Mucosa of descending colon (tissue), 3 donors: Measurements from ENCODE around the gene UGT1A3. TPM values are rescaled to one million over a fixed set of nuclear protein-coding genes. Genes with fewer than 3 reads are reported as not detected.

Experiments used
- ATAC-seq: fragments of 200-7000 bp; cut with Tn5 transposase; one replicate; pipeline ENCODE4 v1.9.1; 2020; ENCODE audit warnings: mild to moderate bottlenecking, moderate library complexity
- DNase-seq, 3 donors: peaks; one replicate each; pipeline ENCODE4 v3.0.0-alpha.2; 2020
- H3K36me3 ChIP-seq: fragments of 200-600 bp; one replicate; pipeline ENCODE4 v1.8.0; 2021; ENCODE audit warnings: low read depth, mild to moderate bottlenecking
- H3K4me1 ChIP-seq: fragments of 200-600 bp; one replicate; pipeline ENCODE4 v1.8.0; 2021; ENCODE audit warnings: low read depth, mild to moderate bottlenecking
- H3K4me3 ChIP-seq: fragments of 200-600 bp; one replicate; pipeline ENCODE4 v1.8.0; 2021; ENCODE audit warnings: mild to moderate bottlenecking
- H3K9me3 ChIP-seq: fragments of 200-600 bp; one replicate; pipeline ENCODE4 v1.8.0; 2021; ENCODE audit warnings: mild to moderate bottlenecking
- CTCF ChIP-seq: fragments of 200-600 bp; IDR thresholded peaks from one replicate; pipeline ENCODE4 v1.8.0; 2022; ENCODE audit warnings: antibody characterized with exemption, mild to moderate bottlenecking
- intact Hi-C, 2 donors: fragments of 100-400 bp; cut with DNase I in 1 of 2; cut with micrococcal nuclease in 1 of 2; formaldehyde crosslinking; loops; one replicate each; pipeline versions ENCODE4 v1.11.0 to v1.11.1; 2022; cut with DNase I, micrococcal nuclease
- total RNA-seq, 3 donors: library from RNA; stranded (reverse); fragmentation: NEBNext Ultra II Directional in 2 of 3; extraction: Animal tissue kit (Norgen Biotek cat#: 25700) in 2 of 3; gene quantifications; one replicate each; pipeline versions ENCODE4 v1.2.1 to v1.2.4, GENCODE V29; 2021 to 2023
- donor health status: DM: no; HTN: no; CAD: no; lungs with moderate emphysema.
- donor health status: DM: no; HTN: no; CAD: no.
- donor health status: DM: no; HTN: yes; CAD: no.

Gene UGT1A3
- total RNA-seq, 3 donors from 2014 or later = 2.6 to 4.7 (median 2.7) TPM

DNA sequence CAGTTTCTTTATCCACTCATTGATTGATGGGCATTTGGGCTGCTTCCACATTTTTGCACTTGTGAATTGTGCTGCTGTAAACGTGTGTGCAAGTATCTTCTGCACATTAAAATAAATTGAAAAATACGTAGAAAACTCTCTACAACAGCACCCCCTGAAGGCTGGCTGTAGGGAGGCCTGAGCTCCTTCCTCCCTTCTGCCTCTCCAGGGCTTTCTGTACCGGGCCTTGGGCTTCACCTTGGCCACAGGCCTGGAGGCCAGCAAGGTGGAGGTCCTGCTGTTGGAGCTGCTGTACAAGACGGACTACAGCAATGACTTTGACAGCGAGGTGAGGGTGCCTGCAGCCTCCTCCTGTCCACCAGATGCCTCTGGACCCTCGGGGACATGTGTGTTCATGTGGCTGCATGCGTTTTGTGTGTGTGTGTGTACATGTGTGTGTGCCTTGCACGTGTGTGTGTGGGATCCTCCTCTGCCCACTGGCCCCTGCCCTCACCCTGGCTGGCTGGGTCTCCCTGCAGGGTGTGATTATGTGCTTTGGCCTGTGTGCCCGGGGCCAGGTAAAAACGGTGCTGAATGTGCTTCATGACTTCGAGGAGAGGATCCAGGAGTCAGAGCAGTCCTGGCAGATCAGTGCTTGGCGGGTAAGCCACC lies 78.5 kb downstream of the UGT1A3 start:
- DNase-seq (no peak), ATAC-seq (no peak)
- no peak overlapping the region for H3K4me3 ChIP-seq
- no peak for TF ChIP-seq CTCF
- no peaks in the 10 kb centered on the region for H3K9me3 ChIP-seq
- no peaks in the 10 kb centered on the region for H3K36me3 ChIP-seq
- intact Hi-C loops = no loop called here
- H3K4me1 ChIP-seq = no peaks in the 10 kb centered on the region

- H3K4me1 ChIP-seq = no peaks in the 10 kb centered on the region
- no peak for TF ChIP-seq CTCF
These were observed 79.4 kb downstream of the UGT1A3 start for GRCh38 chr2:233807966-233808935.

DNA sequence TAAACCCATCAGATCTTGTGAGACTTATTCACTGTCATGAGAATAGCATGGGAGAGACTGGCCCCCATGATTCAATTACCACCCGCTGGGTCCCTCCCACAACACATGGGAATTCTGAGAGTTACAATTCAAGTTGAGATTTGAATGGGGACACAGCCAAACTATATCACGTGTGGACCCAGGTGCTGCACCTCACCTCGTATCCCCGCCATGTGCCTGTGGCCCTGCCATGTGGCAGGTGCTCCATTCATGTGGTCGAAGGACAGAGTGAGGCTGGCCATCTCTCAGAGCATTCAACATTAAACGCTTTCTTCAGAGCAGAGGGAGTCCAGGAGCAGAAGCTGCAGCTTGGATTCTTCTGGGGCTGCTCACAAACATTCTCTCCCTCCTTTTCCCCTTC lies 81.5 kb downstream of the UGT1A3 start:
- Histone ChIP-seq H3K4me1 (no peaks in the 10 kb centered on the region), H3K9me3 (no peaks in the 10 kb centered on the region), H3K4me3 (no peak overlapping the region), H3K36me3 (no peaks in the 10 kb centered on the region)
- TF ChIP-seq CTCF = no peak
- no peak for ATAC-seq
- intact Hi-C loops = no loop called here
- DNase-seq = no peak

More at GRCh38 chr2:233807966-233808935, 79.4 kb downstream of the UGT1A3 start:
- H3K4me3 ChIP-seq = no peak overlapping the region
- H3K9me3 ChIP-seq = no peaks in the 10 kb centered on the region
- no peak for ATAC-seq
- intact Hi-C loops = no loop called here
- no peaks in the 10 kb centered on the region for H3K36me3 ChIP-seq
- no peak for DNase-seq

- Histone ChIP-seq H3K4me3 (no peak overlapping the region), H3K36me3 (no peaks in the 10 kb centered on the region), H3K4me1 (no peaks in the 10 kb centered on the region), H3K9me3 (no peaks in the 10 kb centered on the region)
- intact Hi-C loops = no loop called here
- ATAC-seq (no peak), DNase-seq (no peak)
- no peak for TF ChIP-seq CTCF
These were observed 82.2 kb downstream of the UGT1A3 start for GRCh38 chr2:233811087-233811486.

DNA sequence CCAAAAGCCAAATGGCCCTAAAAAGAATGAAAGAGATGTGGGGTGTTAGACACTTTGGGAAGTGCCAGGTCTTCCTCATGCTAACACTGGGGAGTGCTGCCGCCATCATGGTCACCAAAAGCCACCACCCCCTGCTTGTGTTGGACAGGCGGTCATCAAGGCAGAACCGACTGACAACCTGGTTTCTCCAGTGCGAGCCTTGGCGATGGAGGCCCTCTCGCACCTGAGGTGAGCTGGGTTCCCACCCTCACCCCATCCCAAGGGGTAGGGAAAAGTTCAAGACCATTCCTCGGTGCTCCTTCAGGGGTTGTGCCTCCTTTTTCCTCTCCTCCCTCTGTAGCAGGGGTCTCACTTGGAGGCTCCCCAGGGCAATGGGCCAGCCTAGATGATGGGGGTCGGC lies 82.9 kb downstream of the UGT1A3 start:
- Histone ChIP-seq H3K4me3 (no peak overlapping the region), H3K9me3 (no peaks in the 10 kb centered on the region), H3K36me3 (no peaks in the 10 kb centered on the region), H3K4me1 (no peaks in the 10 kb centered on the region)
- ATAC-seq = no peak
- no peak for TF ChIP-seq CTCF
- no peak for DNase-seq
- intact Hi-C loops = no loop called here
